ENCODE data around the gene GALNT10.

GRCh38 chr5:154301726-154302125 is 111.2 kb downstream of the GALNT10 start:
- TF ChIP-seq EZH2 (IDR thresholded peaks at IDR 0.05; ENCODE audit: low read length) (no peak), CTCF (optimal IDR thresholded peaks at IDR 0.05 in 1 of 3, IDR thresholded peaks at IDR 0.05 in 1 of 3, conservative IDR thresholded peaks at IDR 0.05 in 1 of 3; ENCODE audit: extremely low read depth in 1 of 3, insufficient read depth in 2 of 3, low read length in 3 of 3) (no peak)

Measured in keratinocyte (primary cell).